ENCODE data around the gene EIF4G3.
"Not testable (repeated sequence)": the region's sequence is repeated elsewhere in the genome, so short reads cannot be mapped to it uniquely, and the experiment has no call there.

Gene EIF4G3

DNA sequence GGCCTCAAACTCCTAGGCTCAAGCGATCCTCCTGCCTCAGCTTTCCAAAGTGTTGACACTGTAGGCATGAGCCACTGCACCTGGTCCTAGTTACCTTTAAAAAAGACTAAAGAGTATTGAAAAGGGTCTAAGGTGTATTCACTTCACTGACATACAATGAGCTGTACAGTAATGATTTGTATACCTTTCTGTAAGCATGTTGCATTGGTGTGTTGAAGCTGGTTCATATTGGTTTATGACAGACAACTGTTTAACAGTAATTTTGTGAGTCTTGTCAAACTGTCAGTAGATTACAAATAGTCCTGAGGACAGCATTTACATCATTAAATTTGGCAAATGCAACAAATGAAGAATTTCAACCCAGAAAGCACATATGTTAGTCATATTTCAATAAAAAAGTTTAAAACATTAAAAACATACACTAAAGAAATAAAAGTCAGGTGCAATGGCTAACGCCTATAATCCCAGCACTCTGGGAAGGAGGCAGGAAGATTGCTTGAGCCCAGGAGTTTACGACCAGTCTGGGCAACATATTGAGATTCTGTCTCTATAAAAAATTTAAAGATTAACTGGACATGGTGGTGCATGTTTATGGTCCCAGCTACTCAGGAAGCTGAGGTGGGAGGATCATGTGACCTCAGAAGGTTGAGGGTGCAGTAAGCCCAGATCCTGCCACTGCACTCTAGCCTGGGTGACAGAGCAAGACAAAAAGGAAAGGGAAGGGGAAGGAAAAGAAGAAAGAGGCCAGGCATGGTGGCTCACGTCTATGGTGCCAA lies 301.3 kb downstream of the EIF4G3 start:
- no peak for DNase-seq (ENCODE audit: low spot score)

DNA sequence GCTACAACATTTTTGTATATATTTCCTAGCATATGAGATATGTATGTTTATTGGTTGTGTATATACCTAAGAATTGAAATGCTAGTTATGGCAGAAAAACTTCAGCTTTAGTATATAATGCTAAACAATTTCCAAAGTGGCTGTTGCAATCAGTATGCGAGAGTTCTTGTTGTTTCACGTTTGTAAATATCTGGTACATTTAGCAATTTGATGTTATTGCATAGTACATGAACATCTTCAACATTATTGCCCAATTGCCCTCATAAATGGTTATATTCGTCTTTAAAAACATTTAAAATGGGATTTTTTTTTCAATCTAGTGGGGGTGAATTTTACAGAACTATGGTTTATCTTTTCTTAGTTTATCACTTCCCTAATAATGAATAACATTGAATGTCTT lies 303.4 kb downstream of the EIF4G3 start:
- no peak for DNase-seq (ENCODE audit: low spot score)

DNA sequence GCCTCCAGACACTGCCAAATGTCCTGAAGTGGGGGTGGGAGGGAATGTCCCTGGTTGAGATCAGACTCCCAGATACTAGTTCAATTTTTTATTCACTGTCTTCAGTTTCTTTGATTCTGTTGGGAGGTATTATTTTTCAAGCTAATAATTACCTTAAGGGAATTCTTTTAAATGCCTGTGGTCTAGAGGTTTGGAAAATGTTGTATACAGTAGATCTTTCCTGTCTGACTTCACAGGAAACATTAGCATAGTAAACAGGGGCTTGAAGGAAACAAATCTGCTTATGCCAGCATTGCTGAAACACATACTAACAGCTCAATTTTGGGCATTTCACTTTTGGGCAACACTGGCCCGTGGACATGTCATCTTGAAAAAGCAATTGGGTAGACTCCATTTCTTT lies 305.3 kb downstream of the EIF4G3 start:
- DNase-seq (ENCODE audit: low spot score), result no peak

DNA sequence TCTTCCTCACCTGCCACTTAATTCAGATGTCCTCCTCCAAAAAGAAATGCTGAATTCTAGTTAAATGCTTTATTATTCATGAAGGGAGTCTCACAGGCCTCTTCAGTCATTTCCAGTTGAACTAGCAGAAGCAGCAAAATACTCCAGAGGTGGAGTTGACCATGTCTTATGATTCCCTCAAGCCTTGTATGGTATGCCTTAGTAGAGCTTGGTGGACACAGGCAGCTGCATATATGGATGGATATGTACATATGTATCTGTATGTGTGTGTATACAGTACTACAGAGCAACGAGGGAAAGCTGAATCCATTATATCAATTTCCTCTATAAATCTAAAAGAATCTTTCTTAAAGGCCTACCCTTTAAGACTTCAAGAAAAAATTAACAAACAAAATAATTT lies 306.0 kb downstream of the EIF4G3 start:
- DNase-seq (ENCODE audit: low spot score), result no peak

DNA sequence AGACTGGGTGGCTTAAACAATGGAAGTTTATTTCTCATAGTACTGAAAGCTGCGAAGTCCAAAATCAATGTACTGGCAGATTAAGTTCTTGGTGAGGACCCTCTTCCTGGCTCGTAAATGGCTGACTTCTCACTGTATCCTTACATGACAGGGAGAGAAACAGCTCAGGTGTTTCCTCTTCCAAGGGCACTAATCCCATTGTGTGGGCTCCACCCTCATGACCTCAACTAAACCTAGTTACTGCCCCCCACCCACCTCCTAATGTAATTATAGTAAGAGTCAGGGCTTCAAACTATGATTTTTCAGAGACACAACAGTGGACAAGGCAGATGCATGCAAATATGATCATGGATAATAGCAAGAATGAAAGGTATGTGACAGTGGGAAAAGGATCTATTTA lies 308.4 kb downstream of the EIF4G3 start:
- DNase-seq (ENCODE audit: low spot score), result no peak

DNA sequence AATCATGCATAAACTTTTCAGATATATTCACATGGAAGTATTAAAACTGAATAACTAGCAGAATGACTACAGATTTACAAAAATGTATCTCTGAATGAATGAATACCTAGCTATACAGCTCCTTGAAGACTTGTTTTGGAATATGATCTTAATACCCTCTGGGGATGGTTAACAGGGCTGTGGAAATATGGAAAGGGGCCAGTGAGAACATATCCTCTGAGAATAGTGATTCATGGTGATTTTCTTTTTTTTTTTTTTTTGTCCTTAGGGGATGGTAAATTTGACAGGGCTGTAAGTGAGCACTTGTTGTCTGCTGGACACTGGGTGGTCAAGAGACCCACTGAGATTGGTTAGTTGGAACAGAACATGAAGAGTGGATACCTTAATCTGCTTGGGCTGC lies 308.9 kb downstream of the EIF4G3 start:
- DNase-seq (ENCODE audit: low spot score), result no peak

DNA sequence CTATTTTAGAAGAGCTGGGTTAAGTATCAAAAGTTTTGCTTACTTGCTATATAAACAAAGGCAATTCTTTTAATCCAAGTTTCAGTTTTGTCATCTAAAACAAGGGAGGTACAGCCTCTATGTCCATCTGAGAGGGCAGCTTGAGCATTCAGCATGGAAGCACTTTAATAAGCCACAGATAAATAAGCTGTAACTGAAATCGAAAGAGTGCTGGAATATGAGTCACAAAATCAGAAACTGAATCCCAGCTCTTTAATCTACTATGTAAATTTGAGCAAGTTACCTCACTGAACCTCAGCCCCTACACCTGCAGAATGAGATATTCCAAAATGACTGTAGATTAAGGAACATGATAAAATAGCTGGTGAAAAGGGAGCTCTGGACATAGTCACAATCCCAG lies 309.6 kb downstream of the EIF4G3 start:
- no peak for DNase-seq (ENCODE audit: low spot score)

DNA sequence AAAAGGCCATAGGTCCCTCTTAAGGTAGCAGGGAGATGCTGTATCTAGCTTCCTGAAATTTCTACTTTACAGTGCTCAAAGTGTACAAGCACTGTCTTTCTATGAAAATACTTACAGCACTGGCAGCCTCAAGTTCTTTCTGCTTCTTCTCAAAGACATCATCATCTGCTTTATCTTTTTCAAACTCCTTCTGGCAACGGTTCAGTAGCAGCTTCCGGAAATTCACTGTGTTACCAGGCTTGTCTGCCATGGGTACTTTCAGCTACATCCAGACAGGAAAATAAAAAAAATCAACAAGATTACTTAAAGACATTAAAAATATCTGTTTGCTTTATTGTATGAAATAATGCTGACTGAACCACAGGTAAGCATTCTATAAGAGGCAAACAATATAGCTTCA lies 311.7 kb downstream of the EIF4G3 start:
- no peak for DNase-seq (ENCODE audit: low spot score)

DNA sequence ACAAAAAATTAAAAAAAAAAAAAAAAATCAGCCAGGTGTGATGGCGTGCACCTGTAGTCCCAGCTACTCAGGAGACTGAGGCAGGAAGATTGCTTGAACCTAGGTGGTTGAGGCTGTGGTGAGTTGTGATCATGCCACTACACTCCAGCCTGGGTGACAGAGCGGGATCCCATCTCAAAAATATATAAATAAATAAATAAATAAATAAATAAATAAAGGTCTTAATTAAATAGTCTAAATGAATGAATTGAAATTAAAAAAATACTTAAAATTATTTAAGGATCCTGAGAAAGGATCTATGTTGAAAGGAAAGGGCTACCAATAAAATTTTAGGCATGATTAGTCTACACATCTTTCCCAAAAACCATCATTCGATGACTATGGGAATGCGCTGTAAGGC lies 322.2 kb downstream of the EIF4G3 start:
- no peak for DNase-seq (ENCODE audit: low spot score)

DNA sequence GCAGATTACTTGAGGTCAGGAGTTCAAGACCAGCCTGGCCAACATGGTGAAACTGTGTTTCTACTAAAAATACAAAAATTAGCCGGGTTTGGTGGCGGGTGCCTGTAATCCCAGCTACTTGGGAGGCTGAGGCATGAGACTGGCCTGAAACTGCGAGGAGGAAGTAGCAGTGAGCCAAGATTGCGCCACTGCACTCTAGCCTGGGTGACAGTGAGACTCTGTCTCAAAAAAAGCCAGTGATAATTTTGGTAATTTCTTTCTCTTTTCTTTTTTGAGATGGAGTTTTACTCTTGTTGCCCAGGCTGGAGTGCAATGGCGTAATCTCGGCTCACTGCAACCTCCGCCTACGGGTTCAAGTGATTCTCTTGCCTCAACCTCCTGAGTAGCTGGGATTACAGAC lies 324.9 kb downstream of the EIF4G3 start:
- DNase-seq (ENCODE audit: low spot score), result not testable (repeated sequence)

DNA sequence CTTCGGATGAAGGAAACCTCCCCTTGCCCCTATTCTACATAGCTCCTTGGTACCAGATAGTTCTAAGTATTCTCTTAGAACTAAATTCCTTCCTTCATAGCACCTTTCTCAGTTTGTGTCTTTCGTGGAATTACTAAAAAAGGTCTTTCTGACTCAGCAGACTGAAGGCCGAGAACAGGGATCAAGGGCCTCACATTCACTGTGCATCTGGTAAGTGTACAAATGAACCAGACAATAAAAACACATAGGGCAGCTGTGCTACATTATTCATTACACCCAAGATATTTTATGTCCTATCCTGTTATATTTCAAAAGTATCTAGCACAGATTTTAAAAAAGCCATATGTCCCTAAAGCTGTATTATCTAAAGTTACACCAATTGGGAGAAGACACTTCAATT lies 326.7 kb downstream of the EIF4G3 start:
- no peak for DNase-seq (ENCODE audit: low spot score)

DNA sequence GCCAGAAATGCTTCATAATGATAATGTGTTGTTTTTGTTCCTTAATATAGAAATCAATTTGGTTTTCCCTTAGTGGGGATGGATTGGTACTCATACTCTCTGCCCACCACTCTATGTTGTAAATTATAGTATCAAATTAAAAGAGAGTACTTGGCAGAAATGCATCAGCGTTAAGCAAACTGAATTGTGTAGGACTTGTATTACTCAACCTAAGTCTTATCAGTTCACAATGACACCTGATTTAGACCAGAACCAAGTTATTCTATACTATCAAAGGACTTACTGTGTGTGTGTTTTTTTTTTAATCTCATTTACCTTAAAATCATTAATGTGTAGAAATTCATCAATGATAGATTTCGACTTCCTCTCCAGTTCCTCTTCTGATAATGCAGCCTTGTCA lies 327.6 kb downstream of the EIF4G3 start:
- no peak for DNase-seq (ENCODE audit: low spot score)

DNA sequence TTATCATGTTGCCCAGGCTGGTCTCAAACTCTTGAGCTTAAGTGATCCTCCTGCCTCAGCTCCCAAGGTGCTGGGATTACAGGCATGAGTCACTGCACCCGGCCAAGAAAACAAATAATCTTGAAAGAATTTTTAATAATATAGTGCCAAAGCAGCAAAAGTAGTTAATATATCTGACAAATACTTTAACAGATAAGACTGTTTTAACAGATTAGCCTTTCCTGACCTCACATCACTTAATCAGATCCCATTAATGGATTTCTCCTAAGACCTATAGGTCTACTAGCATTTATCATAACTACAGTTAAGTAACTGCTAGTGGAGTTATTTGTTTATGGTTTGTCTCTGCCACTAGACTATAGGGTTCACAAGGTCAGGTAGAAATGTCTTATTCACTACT lies 328.5 kb downstream of the EIF4G3 start:
- no peak for DNase-seq (ENCODE audit: low spot score)

DNA sequence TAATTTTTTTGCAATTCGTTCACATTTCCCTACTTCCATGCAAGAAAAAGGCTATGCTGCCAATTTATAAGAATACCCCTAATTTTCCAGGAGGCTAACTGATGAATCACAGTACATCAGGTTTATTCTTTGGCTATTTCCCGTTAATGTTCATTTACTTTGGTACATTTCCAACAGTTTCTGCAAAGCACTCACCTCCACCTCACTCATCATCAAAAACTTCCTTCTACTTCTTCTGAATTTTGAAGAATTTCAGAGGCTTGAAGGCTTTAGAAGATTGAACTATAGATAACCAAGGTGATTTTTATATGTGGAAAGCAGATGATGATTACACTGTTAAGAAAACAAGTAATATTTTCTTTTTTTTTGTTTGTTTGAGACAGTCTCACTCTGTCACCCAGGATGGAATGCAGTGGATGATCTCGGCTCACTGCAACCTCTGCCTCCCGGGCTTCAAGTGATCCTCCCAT lies 329.1 kb downstream of the EIF4G3 start:
- DNase-seq (ENCODE audit: low spot score), result no peak

DNA sequence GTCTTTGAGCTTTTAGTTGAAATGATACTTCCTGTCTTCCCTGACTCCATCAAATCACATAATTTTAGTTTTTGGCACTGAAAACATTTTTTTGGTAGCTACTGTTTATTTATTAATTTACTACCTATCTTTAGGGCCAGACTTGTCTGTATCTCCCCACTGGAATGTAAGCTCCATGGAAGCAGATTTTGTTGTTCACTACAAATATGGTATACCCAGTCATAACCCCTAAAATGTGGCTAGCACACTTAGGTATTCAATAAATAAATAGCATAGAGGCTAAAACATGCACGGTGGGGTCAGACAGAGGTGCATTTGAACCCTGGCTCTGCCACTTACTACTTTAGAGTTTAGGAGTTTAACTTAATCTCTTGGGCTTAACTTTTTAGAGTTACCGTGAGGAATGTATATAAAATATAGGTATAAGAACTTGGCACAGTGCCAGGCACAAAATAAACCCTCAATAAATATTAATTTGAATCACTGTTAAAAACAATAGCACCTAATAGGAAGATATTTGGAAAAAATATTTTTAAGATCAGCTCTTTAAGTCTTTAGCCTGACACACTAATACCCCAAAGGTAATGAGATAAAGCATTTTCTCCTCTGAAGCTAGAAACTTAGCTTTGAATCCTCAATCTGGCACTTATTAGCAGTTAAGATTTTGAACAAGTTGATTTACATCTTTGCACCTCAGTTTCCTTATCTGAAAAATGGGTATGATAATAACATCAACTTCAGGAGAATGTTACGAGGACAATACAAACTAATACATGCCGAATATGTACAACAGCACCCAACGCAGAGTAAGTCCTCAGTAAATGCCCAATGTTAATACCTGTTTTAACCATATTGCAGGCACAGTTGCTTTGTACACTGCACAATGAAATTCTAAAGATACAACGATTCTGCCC lies 330.0 kb downstream of the EIF4G3 start:
- no peak for DNase-seq (ENCODE audit: low spot score)

DNA sequence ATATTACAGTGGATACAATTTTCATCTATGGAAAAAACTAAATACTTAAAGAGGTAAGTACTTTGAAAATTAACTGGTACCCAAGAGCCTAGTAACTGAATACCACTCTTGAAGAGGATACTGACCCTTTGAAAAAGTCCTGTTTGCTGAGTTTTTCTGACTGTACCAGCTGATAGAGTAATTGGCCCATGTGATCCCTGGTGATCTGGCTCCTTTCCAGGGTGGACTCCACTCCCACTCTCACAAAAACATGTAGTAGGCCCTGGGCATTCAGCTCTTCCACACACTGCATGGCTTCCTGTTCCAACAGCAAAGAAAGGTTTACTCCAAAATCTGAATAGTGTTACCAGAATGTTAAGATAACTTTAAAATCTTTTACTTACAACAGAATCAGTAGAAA lies 336.0 kb downstream of the EIF4G3 start:
- DNase-seq (ENCODE audit: low spot score), result no peak

DNA sequence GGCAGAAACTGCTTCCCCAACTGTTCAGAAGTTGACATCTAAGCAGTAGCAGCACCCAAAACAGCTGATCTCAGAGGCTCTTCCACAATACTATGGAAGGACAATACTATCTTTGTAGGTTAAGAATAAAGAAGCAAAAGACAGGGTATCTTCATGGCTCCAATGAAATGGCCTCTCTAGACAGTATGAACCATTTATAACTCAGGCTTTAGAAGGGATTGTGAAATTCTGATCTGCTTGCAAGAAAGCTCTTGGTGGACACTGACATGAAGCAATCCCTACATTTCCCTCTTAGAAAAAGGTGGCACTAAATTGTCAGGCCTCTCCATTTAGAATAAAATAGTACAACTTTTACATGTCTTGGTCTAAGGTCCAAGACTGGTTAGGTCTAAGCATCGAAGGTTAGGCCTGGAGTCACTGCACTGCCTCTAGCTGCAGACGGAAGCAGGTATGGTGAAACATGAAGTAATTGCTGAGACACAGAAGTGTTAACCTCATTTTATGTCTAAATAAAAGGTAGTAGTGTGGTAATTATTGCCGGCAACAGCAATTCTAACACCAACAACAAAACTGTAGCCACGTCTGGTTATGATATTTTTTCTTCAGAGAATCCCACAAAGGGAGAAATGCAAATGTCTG lies 339.0 kb downstream of the EIF4G3 start:
- no peak for DNase-seq (ENCODE audit: low spot score)

DNA sequence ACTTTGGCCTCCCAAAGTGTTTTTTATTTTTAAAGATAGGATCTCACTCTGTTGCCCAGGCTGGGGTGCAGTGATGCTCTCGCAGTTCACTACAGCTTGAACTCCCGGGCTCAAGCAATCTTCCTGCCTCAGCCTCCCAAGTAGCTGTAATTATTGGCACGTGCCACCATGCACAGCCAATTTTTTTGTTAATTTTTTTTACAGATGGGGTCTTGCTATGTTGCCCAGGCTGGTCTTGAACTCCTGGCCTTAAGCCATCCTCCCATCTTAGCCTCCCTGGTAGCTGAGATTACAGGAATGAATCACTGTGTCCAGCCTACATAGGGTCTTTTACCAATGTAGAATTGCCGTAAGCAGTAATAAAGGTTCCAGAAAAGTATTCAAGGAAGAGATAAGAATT lies 340.5 kb downstream of the EIF4G3 start:
- DNase-seq (ENCODE audit: low spot score), result no peak

DNA sequence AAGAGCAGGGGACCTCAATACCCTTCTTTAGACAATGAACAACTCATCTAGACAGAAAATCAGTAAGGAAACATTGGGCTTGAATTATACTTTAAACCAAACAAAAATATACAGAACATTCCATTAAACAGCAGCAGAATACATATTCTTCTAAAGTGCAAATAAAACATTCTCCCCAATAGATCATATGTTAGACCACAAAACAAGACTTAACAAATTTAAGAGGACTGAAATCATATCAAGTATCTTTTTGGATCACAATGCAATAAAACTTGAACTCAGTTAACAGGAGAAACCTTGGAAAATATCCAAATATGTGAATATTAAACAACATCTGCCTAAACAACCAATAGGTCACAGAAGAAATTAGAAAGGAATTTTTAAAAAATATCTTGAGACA lies 341.9 kb downstream of the EIF4G3 start:
- no peak for DNase-seq (ENCODE audit: low spot score)

DNA sequence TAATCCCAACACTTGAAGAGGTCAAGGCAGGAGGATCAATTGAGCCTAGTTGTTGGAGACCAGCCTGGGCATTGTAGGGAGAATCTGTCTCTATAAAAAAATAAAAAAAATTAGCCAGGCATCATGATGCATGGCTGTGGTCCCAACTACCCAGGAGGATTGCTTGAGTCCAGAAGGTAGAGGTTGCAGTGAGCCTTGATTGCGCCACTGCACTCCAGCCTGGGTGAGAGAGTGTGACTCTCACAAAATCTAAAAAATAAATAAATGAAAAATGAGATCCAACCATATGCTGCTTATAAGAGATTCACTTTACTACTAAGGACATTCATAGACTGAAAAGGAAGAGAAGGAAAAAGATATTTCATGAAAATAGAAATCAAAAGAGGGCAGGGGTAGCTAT lies 342.5 kb downstream of the EIF4G3 start:
- DNase-seq (ENCODE audit: low spot score), result no peak

DNA sequence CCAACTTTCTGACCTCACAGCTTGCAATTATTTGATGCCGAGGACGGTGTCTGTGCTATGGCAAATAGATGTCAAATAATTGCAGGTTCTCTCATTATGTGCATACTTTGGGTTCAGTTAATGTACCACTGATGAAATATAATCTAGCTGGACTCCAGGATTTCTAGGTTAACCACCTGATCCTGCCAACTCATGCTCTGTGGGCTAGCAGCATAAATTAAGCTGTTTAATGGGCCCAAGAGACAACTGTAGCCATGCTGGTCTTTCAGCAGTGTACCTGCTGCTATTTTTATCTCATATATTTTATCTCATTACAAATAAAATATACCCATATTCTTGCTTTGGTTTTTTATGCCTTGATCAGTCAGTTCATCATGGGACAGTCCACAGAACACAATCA lies 346.3 kb downstream of the EIF4G3 start:
- no peak for DNase-seq (ENCODE audit: low spot score)

DNA sequence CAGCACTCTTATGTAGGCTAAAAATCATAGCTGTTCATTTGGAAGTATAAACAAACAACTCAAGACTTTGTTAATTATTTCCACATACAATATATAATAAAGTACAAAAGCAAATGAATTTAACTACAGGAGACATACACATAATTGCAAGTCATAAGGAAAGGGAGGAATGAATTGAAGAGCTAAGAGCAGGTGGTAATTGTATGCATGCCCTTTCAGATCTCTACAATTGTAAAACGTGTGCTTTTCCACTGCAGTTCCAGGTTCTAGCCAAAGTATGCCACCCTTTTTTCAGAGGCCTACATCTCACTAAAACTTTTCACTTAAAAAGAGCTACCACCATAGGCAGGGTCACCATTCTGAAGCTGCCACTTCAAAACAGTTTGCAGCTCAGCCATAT lies 346.8 kb downstream of the EIF4G3 start:
- no peak for DNase-seq (ENCODE audit: low spot score)

DNA sequence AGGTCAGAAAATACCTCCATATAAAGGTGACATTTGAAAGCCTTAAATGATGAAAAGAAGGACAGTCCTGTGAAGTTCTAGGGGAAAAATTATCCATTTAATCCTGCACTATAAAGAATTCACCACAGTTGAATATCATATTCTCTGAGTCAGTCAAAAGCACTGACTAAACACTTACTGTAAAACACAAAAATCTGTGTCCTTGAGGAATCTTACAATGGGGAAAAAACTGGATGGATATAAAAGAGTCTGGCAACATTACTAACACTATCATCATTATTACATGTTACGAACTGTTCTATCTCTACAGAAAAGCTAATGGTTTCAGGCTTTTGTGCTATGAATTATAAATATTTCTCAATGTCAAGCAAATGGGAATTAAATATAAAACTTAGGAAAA lies 347.2 kb downstream of the EIF4G3 start:
- DNase-seq (ENCODE audit: low spot score), result no peak
